Progenitor cell of endocrine pancreas (in vitro differentiated cells): ENCODE data around the gene ETFA. TPM values are rescaled to one million over a fixed set of nuclear protein-coding genes. Genes with fewer than 3 reads are reported as not detected.

Source experiments
- DNase-seq: peaks from one replicate; pipeline ENCODE4 v3.0.0; 2021; ENCODE audit warnings: low spot score; ENCODE audit not compliant: unreplicated experiment
- H3K27ac Mint-ChIP-seq: 2 replicates; pipeline ENCODE4 v1.8.0; 2021; ENCODE audit warnings: mild to moderate bottlenecking, moderate library complexity, mixed read lengths
- H3K27me3 Mint-ChIP-seq: 2 replicates; pipeline ENCODE4 v1.8.0; 2021; ENCODE audit warnings: mixed read lengths
- H3K36me3 Mint-ChIP-seq: 2 replicates; pipeline ENCODE4 v1.8.0; 2022; ENCODE audit warnings: mixed read lengths; ENCODE audit not compliant: insufficient read depth
- H3K4me1 Mint-ChIP-seq: 2 replicates; pipeline ENCODE4 v1.8.0; 2021; ENCODE audit warnings: low read depth, mixed read lengths
- H3K4me3 Mint-ChIP-seq: 2 replicates; pipeline ENCODE4 v1.8.0; 2021; ENCODE audit warnings: low read depth, mild to moderate bottlenecking, moderate library complexity, mixed read lengths
- H3K9me3 Mint-ChIP-seq: 2 replicates; pipeline ENCODE4 v1.8.0; 2021; ENCODE audit warnings: low read depth, mixed read lengths
- total RNA-seq: library from RNA; stranded (reverse); gene quantifications from 2 replicates; pipeline ENCODE4 v1.2.1, GENCODE V29; 2021
- TF ChIP-seq, protein P1 (sequence below): fragments of 200-600 bp; sonication (generic); IDR thresholded peaks from one replicate; pipeline ENCODE4 v1.5.0; 2021; ENCODE audit warnings: antibody characterized with exemption, mild to moderate bottlenecking; ENCODE audit not compliant: unreplicated experiment

The ETFA gene
- total RNA-seq, 1 donor from 2014 or later = 105 TPM

DNA sequence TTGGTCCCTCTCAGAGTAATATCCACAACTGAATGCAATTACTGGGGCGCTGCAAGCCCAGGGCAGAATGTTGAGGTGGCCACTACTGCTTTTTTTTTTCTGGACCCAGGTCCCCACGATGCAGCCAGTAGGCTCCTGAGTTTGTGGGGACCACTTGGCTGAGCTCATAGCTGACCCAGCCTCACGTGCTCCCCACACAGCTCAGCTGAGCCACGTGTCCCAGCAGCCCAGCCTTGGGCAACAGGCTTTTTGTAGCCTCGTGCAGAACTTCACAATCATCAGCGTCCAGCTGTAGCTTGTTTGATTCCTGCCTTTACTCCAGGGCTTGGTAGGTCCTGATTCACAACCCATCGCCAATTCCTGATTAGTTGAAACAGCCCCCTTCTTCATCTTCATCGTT lies 117.3 kb downstream of the ETFA start:
- peaks cover 28% of the 10 kb centered on the region for H3K27me3 Mint-ChIP-seq
- H3K9me3 Mint-ChIP-seq = no peaks in the 10 kb centered on the region
- TF ChIP-seq, protein P1, sequence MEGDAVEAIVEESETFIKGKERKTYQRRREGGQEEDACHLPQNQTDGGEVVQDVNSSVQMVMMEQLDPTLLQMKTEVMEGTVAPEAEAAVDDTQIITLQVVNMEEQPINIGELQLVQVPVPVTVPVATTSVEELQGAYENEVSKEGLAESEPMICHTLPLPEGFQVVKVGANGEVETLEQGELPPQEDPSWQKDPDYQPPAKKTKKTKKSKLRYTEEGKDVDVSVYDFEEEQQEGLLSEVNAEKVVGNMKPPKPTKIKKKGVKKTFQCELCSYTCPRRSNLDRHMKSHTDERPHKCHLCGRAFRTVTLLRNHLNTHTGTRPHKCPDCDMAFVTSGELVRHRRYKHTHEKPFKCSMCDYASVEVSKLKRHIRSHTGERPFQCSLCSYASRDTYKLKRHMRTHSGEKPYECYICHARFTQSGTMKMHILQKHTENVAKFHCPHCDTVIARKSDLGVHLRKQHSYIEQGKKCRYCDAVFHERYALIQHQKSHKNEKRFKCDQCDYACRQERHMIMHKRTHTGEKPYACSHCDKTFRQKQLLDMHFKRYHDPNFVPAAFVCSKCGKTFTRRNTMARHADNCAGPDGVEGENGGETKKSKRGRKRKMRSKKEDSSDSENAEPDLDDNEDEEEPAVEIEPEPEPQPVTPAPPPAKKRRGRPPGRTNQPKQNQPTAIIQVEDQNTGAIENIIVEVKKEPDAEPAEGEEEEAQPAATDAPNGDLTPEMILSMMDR = no peak
- no peak overlapping the region for H3K27ac Mint-ChIP-seq
- no peak overlapping the region for H3K4me3 Mint-ChIP-seq
- no peaks in the 10 kb centered on the region for H3K36me3 Mint-ChIP-seq
- H3K4me1 Mint-ChIP-seq = peaks cover 13% of the 10 kb centered on the region
- no peak for DNase-seq

DNA sequence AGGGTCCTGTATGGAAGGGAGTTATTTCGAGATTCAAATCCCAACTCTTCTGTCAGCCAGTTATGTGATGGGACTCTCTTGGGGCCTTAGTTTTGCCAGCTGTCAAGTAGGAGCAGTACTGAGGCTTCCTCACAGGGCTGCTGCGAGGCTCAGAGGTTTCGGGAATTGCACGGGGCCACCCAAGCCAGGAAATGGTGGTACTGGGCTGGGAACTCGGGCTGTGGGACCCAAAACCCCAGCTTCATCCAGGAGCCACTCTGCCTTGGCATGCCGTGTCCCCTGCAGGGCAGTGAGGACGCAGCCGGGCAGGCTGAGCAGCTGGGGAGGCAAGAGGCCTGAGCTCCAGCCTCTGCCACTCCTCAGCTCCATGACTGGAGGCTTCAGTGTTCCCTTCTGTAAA lies 118.6 kb downstream of the ETFA start:
- Mint-ChIP-seq H3K4me1 (peaks cover 14% of the 10 kb centered on the region), H3K27me3 (peaks cover 38% of the 10 kb centered on the region), H3K9me3 (no peaks in the 10 kb centered on the region), H3K4me3 (no peak overlapping the region), H3K36me3 (no peaks in the 10 kb centered on the region), H3K27ac (no peak overlapping the region)
- TF ChIP-seq, protein P1 = no peak
- no peak for DNase-seq

DNA sequence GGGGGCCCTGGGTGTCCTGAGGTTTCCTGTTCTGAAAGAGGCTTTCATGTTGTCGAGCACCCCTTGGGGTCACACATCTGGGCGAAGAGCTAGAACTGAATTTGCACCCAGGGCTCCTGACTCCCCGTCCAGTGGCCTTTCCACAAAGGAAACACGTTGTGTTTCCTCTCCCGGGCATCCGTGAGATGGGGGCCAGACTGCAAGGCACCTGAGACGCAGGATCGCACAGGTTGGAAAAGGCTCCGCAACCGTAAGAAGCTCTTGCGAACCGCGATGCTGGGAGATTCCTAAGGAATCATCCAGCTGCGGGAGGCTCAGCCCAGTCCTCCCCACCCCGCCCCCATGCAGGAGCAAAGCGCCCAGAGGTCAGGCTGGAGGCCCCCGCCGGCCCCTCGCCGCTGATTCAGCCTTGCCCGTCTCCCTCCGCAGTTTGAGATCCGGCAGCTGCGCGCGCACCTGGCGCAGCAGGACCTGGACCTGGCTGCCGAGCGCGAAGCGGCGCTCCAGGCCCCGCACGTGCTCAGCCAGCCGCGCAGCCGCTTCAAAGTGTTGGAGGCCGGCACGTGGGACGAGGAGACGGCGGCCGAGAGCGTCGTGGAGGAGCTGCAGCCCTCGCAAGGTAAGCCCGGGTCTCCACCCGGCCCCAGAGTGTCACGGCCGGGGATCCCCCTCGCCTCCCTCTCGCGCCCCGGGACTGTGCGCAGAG lies 119.6 kb downstream of the ETFA start:
- Mint-ChIP-seq H3K4me3 (no peak overlapping the region), H3K9me3 (no peaks in the 10 kb centered on the region), H3K4me1 (peaks cover 18% of the 10 kb centered on the region), H3K27me3 (peaks cover 38% of the 10 kb centered on the region), H3K27ac (no peak overlapping the region), H3K36me3 (no peaks in the 10 kb centered on the region)
- TF ChIP-seq, protein P1 = no peak
- no peak for DNase-seq

DNA sequence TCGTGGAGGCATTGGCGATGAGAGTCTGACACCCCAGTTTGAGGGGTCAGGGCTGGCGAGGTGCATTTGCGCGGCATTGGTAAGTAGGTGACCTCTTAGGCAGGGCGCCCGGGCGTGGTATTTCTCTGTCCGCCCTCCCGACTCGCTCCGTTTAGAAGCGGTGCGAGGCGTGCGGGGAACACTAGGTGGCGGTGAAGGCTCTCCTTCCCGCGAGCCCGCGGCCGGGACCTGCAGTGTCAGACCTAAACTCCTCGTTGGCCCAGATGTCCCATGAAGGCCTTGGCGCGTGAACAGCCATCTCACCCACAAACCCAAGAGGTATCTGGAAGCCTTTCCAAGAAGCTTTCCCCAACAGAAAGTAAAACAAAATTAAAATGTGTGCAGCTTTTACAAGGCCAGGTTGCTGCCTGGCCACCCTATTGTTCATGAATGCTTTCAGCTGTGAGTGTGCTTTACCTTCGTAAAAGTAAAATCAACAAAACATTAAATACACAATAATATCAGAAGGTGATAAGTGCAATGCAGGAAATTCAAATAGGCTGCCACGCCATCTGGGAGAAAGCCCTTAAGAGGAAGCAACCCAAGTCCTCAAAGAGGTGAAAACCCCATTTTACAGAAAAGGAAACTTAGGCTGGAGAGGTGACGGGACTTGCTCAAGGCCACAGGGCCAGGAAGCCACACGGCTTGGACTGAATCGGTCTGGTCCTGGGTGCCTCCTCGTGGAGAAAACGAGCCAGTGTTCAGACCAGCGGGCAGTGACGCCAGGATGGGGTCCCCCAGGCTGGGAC lies 120.3 kb downstream of the ETFA start:
- H3K27me3 Mint-ChIP-seq = peaks cover 41% of the 10 kb centered on the region
- peaks cover 20% of the 10 kb centered on the region for H3K4me1 Mint-ChIP-seq
- H3K9me3 Mint-ChIP-seq = no peaks in the 10 kb centered on the region
- TF ChIP-seq, protein P1 = peak; percentile 87
- no peaks in the 10 kb centered on the region for H3K36me3 Mint-ChIP-seq
- H3K4me3 Mint-ChIP-seq = no peak overlapping the region
- H3K27ac Mint-ChIP-seq = no peak overlapping the region
- peak; percentile 70 for DNase-seq

DNA sequence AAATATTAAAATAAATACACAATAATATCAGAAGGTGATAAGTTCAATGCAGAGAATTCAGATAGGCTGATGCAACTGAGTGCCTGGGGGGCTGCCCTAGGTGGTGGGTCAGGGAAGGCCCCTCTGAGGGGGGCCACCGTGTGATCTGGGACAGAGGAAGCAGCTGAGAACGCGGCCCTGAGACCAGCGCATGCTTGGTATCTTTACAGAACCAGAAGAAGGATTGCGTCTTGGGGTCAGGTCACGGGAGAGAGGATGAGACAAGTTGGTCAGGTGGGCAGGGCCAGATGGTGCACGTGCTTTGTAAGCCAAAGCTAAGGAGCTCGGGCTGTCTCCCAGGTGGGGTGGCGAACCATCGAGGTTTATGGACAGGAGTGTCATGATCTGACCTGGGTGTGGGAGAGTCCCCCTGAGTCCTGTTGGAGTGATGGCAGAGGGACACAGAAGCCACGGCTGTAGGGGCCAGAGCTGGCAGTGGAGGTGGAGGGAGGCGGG lies 121.2 kb downstream of the ETFA start:
- no peak overlapping the region for H3K4me3 Mint-ChIP-seq
- H3K4me1 Mint-ChIP-seq = peaks cover 20% of the 10 kb centered on the region
- H3K36me3 Mint-ChIP-seq = no peaks in the 10 kb centered on the region
- no peaks in the 10 kb centered on the region for H3K9me3 Mint-ChIP-seq
- no peak overlapping the region for H3K27ac Mint-ChIP-seq
- DNase-seq = no peak
- H3K27me3 Mint-ChIP-seq = peaks cover 41% of the 10 kb centered on the region
- TF ChIP-seq, protein P1 = no peak
